Urothelium cell line (cell line): ENCODE data around the gene TIMM9.
"Not testable (repeated sequence)": the region's sequence is repeated elsewhere in the genome, so short reads cannot be mapped to it uniquely, and the experiment has no call there.

Experiments
- DNase-seq: peaks from one replicate; pipeline ENCODE4 v3.0.0; 2011; ENCODE audit warnings: low spot score, mixed read lengths
- FAIRE-seq: peaks from 2 replicates; lab custom pipeline; 2011; peaks lifted over from hg19 to GRCh38; lab: Jason Lieb, UNC

TIMM9 gene

GRCh38 chr14:58427281-58428117 is at the start of gene TIMM9, which contains the start of gene KIAA0586:
Gene TIMM9 (minus strand): TSS chr14:58427531. CDS start chr14:58411945, 15,586 bp downstream.
Gene KIAA0586 (plus strand): TSS chr14:58427719. CDS start chr14:58428265, 546 bp downstream.
- FAIRE-seq (peak; percentile 59), DNase-seq (peak; percentile 99)

- no peak for DNase-seq
Observed at GRCh38 chr14:58476320-58476719, 49.0 kb upstream of the TIMM9 start.

GRCh38 chr14:58469309-58469708 is 42.0 kb upstream of the TIMM9 start:
- peak; percentile 20 for FAIRE-seq

More at GRCh38 chr14:58476320-58476719, 49.0 kb upstream of the TIMM9 start:
- no peak for FAIRE-seq

DNA sequence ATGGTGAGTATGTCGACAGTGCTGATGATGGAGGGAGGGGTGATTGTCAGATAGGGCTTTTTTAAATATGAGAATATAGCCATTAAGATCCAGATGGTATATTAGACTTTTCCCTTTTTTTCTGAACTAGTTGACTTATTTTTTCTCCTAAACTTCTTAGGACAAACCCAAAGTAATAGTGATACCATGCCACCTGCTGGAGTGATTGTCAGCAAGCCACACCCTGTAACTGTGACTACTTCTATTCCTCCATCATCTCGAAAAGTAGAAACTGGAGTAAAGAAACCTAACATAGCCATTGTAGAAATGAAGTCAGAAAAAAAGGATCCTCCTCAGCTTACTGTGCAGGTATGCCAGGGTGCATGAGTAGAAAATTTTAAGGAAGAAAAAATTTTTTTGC is 40.2 kb upstream of the TIMM9 start:
- DNase-seq (no peak), FAIRE-seq (no peak)

More at GRCh38 chr14:58469309-58469708, 42.0 kb upstream of the TIMM9 start:
- no peak for DNase-seq

- FAIRE-seq (no peak), DNase-seq (no peak)
Observed at GRCh38 chr14:58466459-58466858, 39.1 kb upstream of the TIMM9 start.

GRCh38 chr14:58465421-58465820 is 38.1 kb upstream of the TIMM9 start:
- no peak for FAIRE-seq

GRCh38 chr14:58464652-58465051 is 37.3 kb upstream of the TIMM9 start:
- FAIRE-seq, result no peak

More at GRCh38 chr14:58465421-58465820, 38.1 kb upstream of the TIMM9 start:
- DNase-seq, result peak; percentile 10

DNA sequence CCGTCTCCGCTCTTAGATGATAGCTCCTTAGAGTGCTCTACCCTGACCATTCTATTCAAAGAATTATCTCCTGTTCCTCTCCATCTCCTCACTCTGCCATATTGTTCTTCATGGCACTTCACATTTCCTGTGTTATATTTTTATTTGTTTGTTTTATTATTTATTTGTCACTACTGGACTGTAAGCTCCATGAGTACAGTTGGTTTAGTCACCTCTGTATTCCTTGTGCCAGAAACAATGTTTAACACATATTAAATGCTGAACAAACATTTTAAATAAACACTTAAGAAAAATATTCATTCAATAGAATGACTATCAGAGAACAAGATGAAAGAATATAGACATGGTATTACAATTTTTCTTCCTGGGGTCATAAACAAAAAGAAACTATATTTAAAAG is 35.8 kb upstream of the TIMM9 start:
- FAIRE-seq (no peak), DNase-seq (no peak)

More at GRCh38 chr14:58464652-58465051, 37.3 kb upstream of the TIMM9 start:
- no peak for DNase-seq

- DNase-seq (no peak), FAIRE-seq (no peak)
Observed at GRCh38 chr14:58460772-58461171, 33.4 kb upstream of the TIMM9 start.

DNA sequence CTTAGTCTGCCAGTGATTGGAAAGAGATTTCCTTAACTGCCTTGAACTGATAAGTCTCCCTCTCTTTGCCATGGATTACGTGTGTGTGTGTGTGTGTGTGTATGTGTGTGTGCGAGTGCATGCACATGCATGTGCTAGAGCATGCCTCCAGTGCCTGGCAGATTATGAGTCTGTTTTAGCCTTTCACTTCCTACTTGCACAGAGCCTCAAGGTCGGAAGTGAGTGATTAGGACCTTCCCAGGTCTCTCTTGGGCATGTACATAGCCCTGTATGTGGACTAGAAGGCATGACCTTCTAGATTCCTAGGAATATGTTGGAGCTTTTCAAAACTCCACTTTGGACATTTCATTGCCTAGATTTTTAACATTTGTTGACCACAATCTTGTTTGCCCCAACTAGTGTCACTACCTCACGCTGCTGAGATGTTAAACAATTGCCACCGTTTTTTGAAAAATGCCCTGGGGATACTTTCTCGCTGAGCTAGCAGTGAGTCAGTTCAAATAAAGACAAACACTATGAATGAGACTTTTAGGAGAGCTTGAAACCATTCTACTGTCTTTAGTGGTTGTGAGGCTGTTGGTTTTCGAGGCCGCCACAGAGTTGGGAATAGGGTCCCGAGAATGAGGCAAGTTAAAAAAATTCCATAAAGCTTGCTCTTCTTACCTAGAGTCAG is 28.4 kb upstream of the TIMM9 start:
- DNase-seq (no peak), FAIRE-seq (peak; percentile 74)

DNA sequence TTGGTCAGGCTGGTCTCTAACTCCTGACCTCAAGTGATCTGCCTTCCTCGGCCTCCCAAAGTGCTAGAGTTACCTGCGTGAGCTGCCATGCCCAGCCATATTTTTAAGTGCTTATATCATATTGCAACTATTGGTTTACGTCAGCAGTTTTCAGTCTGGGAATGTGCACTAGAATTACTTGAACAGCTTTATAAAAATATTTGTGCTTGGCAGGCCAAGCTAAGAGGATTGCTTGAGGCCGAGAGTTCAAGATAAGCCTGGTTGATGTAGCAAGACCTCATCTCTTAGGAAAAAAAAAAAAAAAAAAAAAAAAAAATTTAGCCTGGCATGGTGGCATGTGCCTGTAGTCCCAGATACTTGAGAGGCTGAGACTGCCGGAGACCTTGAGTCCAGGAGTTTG is 17.3 kb upstream of the TIMM9 start:
- FAIRE-seq (no peak), DNase-seq (no peak)

GRCh38 chr14:58439476-58439875 is 12.1 kb upstream of the TIMM9 start:
- FAIRE-seq, result no peak
- DNase-seq, result no peak

GRCh38 chr14:58430156-58430555 is 2.8 kb upstream of the TIMM9 start:
- no peak for FAIRE-seq
- no peak for DNase-seq

DNA sequence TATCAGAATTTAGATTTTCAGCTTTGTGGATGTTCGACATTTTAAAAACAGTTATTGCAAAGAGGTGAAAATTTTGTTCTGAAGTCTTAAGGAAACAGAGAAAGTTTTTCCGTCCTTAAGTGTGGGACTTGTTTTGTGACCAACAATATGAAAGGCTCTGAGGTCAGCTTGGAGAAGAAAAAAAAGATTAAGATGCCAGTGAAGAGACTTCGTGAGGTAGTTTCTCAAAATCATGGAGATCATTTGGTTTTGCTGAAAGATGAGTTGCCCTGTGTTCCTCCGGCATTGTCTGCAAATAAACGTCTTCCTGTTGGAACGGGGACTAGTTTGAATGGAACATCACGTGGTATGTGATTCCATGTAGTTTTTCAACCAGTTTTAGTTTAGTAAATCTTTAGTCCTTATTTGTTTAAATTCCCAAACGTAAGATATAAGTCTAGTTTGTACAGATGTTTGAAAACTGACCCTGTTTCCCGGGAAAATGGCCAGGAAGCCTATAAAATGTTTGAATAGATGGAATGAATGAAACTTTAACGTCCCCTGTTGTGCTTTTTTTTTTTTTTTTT is 870 bp upstream of the TIMM9 start:
- DNase-seq (peak; percentile 49), FAIRE-seq (no peak)

- DNase-seq (peak; percentile 80), FAIRE-seq (peak; percentile 35)
Observed at GRCh38 chr14:58426670-58427280, 556 bp downstream of the TIMM9 start.

DNA sequence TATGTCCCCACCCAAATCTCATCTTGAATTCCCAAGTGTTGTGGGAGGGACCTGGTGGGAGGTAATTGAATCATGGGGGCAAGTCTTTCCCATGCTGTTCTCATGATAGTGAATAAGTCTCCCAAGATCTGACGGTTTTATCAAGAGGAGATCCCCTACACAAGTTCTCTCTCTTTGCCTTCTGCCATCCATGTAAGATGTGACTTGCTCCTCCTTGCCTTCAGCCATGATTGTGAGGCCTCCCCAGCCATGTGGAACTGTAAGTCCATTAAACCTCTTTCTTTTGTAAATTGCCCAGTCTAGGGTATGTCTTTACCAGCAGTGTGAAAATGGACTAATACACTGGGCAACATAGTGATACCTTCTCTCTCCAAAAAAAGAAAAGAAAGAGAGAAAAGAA is 10.4 kb downstream of the TIMM9 start:
- FAIRE-seq, DNase-seq: not testable (repeated sequence)

DNA sequence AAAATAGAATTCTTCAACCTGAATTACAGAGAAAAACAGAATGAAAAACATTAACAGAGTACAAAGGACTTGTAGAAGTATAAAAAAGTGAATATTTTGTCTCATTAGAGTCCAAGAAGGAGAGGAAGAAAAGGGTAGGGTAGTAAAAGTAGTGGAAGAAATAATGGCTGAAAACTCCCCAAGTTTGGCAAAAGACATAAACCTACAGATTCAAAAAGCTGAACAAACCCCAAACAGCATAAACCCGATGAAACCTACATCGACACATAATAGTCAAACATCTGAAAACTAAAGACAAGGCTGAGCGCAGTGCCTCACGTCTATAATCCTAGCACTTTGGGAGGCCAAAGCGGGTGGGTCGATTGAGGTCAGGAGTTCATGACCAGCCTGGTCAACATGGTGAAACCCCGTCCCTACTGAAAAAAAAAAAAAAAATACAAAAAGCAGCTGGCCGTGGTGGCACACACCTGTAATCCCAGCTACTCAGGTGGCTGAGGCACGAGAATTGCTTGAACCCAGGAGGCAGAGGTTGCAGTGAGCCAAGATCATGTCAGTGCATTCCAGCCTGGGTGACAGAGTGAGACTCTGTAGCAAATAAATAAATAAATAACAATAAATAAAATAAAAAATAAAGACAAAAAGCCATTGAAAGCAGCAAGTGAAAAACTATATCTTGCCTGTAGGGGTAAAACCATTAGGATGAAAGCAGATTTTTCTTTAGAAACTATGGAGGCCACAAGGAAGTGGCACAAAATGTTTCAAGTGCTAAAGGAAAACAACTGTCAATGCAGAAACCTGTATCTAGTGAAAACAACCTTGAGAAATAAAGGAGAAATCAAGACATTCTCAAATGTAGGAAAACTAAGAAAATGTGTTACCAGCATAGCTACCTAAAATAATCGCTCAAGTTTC is 11.4 kb downstream of the TIMM9 start:
- DNase-seq, result no peak
- FAIRE-seq, result no peak

DNA sequence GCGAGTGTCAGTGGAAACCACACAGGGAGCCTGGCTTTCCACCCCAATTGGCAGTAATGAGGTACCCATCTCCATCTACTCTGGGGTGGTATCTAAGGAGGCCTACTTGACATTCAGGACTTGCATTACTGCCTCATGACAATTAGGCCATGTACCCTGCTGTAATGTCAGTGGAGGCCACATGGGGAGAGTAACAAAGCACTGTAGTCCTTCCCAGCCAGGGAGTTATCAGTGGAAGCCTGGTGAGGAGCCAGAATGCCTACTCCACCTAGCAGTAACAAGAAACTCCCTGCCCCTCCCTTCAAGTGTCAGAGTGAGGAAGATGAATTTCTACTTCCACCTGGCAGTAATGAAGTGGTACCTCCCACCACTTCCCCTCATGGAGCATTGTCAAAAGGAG is 12.5 kb downstream of the TIMM9 start:
- peak; percentile 82 for FAIRE-seq
- DNase-seq, result no peak

DNA sequence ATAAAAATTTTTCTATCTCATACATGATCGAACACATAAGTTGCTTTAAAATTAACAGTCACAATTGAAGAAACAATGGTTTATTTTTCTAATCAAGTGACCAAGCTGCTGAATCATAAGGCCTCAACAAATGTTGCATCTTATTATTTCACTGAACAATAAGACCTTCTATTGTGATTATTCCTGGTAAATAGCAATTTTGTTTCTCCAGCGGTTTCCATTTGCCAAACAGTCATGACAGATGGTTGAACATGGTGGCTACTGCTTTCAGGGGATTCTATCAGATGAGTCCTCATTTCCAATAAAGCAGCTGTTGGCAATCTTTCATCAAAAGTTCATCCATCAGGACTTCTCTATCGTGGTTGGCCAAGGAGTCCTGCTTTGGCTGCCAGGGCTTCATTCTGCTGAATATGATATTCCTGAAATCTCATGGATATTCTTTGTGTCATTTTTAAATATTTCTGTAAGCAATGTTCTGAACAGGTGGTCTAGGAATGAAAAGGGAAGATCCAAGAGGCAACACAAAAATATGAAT is 18.6 kb downstream of the TIMM9 start:
- DNase-seq (no peak), FAIRE-seq (no peak)

DNA sequence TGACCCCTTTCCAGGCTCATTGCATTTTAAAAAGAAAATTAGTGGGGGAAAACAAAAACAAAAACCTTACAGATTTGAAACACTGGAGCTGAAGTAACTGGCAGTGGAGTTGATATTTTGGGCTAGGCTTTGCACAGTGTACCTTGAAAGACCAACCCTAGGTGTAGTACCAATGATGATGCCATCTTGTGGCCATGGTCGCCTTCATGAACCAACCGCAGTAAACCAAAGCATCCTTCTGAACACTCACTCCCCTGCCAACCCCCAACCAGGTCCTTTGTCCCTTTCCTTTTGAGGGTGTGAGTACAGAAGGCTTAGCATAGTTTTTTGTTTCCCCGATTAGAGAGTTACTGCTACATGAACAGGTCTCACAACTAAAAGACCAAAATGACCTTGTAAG is 25.7 kb downstream of the TIMM9 start:
- DNase-seq (peak; percentile 43), FAIRE-seq (peak; percentile 50)
